Measurements from ENCODE around the gene VAPB.
"Not testable (repeated sequence)": the region's sequence is repeated elsewhere in the genome, so short reads cannot be mapped to it uniquely, and the experiment has no call there.

DNA sequence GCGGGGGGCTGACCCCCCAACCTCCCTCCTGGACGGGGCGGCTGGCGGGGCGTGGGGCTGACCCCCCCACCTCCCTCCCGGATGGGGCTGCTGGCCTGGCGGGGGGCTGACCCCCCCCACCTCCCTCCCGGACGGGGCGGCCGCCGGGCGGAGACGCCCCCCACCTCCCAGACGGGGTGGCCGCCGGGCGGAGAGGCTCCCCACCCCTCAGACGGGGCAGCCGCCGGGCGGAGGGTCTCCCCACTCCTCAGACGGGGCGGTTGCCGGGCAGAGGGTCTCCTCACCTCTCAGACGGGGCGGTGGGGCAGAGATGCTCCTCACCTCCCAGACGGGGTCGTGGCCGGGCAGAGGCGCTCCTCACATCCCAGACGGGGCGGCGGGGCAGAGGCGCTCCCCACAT lies 25.2 kb downstream of the VAPB start:
- not testable (repeated sequence) for TF ChIP-seq SP1 (CRISPR knock-in tag; conservative IDR thresholded peaks at IDR 0.05); TCF7 (CRISPR knock-in tag; IDR thresholded peaks at IDR 0.05; ENCODE audit: low read depth); CBFB (CRISPR knock-in tag; IDR thresholded peaks at IDR 0.05; ENCODE audit: low read depth); NR2C2 (CRISPR knock-in tag; IDR thresholded peaks at IDR 0.05); OVOL2 (CRISPR knock-in tag; IDR thresholded peaks at IDR 0.05; ENCODE audit: borderline replicate concordance); JUN (CRISPR knock-in tag; IDR thresholded peaks at IDR 0.05); NR1H2 (CRISPR knock-in tag; IDR thresholded peaks at IDR 0.05)
- TF ChIP-seq, protein P1, sequence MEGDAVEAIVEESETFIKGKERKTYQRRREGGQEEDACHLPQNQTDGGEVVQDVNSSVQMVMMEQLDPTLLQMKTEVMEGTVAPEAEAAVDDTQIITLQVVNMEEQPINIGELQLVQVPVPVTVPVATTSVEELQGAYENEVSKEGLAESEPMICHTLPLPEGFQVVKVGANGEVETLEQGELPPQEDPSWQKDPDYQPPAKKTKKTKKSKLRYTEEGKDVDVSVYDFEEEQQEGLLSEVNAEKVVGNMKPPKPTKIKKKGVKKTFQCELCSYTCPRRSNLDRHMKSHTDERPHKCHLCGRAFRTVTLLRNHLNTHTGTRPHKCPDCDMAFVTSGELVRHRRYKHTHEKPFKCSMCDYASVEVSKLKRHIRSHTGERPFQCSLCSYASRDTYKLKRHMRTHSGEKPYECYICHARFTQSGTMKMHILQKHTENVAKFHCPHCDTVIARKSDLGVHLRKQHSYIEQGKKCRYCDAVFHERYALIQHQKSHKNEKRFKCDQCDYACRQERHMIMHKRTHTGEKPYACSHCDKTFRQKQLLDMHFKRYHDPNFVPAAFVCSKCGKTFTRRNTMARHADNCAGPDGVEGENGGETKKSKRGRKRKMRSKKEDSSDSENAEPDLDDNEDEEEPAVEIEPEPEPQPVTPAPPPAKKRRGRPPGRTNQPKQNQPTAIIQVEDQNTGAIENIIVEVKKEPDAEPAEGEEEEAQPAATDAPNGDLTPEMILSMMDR (IDR thresholded peaks at IDR 0.05): not testable (repeated sequence)
- TF ChIP-seq, protein P2, sequence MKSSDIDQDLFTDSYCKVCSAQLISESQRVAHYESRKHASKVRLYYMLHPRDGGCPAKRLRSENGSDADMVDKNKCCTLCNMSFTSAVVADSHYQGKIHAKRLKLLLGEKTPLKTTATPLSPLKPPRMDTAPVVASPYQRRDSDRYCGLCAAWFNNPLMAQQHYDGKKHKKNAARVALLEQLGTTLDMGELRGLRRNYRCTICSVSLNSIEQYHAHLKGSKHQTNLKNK (CRISPR knock-in tag; IDR thresholded peaks at IDR 0.05): not testable (repeated sequence)
- TF ChIP-seq, protein P3, sequence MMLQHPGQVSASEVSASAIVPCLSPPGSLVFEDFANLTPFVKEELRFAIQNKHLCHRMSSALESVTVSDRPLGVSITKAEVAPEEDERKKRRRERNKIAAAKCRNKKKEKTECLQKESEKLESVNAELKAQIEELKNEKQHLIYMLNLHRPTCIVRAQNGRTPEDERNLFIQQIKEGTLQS (CRISPR knock-in tag; conservative IDR thresholded peaks at IDR 0.05): not testable (repeated sequence)
- TF ChIP-seq, protein P4, sequence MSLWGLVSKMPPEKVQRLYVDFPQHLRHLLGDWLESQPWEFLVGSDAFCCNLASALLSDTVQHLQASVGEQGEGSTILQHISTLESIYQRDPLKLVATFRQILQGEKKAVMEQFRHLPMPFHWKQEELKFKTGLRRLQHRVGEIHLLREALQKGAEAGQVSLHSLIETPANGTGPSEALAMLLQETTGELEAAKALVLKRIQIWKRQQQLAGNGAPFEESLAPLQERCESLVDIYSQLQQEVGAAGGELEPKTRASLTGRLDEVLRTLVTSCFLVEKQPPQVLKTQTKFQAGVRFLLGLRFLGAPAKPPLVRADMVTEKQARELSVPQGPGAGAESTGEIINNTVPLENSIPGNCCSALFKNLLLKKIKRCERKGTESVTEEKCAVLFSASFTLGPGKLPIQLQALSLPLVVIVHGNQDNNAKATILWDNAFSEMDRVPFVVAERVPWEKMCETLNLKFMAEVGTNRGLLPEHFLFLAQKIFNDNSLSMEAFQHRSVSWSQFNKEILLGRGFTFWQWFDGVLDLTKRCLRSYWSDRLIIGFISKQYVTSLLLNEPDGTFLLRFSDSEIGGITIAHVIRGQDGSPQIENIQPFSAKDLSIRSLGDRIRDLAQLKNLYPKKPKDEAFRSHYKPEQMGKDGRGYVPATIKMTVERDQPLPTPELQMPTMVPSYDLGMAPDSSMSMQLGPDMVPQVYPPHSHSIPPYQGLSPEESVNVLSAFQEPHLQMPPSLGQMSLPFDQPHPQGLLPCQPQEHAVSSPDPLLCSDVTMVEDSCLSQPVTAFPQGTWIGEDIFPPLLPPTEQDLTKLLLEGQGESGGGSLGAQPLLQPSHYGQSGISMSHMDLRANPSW (CRISPR knock-in tag; conservative IDR thresholded peaks at IDR 0.05; ENCODE audit: low read depth): not testable (repeated sequence)
- TF ChIP-seq, protein P5, sequence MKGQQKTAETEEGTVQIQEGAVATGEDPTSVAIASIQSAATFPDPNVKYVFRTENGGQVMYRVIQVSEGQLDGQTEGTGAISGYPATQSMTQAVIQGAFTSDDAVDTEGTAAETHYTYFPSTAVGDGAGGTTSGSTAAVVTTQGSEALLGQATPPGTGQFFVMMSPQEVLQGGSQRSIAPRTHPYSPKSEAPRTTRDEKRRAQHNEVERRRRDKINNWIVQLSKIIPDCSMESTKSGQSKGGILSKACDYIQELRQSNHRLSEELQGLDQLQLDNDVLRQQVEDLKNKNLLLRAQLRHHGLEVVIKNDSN (CRISPR knock-in tag; IDR thresholded peaks at IDR 0.05): not testable (repeated sequence)
- TF ChIP-seq, protein P6, sequence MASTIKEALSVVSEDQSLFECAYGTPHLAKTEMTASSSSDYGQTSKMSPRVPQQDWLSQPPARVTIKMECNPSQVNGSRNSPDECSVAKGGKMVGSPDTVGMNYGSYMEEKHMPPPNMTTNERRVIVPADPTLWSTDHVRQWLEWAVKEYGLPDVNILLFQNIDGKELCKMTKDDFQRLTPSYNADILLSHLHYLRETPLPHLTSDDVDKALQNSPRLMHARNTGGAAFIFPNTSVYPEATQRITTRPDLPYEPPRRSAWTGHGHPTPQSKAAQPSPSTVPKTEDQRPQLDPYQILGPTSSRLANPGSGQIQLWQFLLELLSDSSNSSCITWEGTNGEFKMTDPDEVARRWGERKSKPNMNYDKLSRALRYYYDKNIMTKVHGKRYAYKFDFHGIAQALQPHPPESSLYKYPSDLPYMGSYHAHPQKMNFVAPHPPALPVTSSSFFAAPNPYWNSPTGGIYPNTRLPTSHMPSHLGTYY (CRISPR knock-in tag; IDR thresholded peaks at IDR 0.05): not testable (repeated sequence)
- TF ChIP-seq, protein P7, sequence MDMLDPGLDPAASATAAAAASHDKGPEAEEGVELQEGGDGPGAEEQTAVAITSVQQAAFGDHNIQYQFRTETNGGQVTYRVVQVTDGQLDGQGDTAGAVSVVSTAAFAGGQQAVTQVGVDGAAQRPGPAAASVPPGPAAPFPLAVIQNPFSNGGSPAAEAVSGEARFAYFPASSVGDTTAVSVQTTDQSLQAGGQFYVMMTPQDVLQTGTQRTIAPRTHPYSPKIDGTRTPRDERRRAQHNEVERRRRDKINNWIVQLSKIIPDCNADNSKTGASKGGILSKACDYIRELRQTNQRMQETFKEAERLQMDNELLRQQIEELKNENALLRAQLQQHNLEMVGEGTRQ (CRISPR knock-in tag; IDR thresholded peaks at IDR 0.05): not testable (repeated sequence)

All from WTC11 (cell line).